Spleen (tissue), 7 donors: ENCODE data around the gene KIF3A.

Experiments used
- POLR2A ChIP-seq, 3 donors: fragments of 450-650 bp; IDR thresholded peaks; one replicate each; pipeline ENCODE4 v1.5.1; 2017; ENCODE audit warnings: antibody characterized with exemption in 3 of 3, mild to moderate bottlenecking in 1 of 3
- POLR2AphosphoS5 ChIP-seq, 3 donors: sonication (generic); formaldehyde crosslinking; IDR thresholded peaks; one replicate each; pipeline ENCODE4 v1.5.1; 2017; ENCODE audit warnings: antibody characterized with exemption in 3 of 3
- TF ChIP-seq, protein P1 (sequence below), 11 experiments: fragments of 200-600 bp in 7 of 11; fragments of 450-650 bp in 4 of 11; sonication (generic) in 4 of 11; IDR thresholded peaks in 8 of 11; conservative IDR thresholded peaks in 3 of 11; 1 replicate in 7 of 11; 2 replicates in 4 of 11; pipeline versions ENCODE4 v1.4.0 to v1.8.0; 2016 to 2021; ENCODE audit warnings: antibody characterized with exemption in 11 of 11, inconsistent platforms in 4 of 11, mild to moderate bottlenecking in 1 of 11
- donor health status: DM: no; HTN: no; CAD: no; lungs with moderate emphysema.
- donor health status: DM: no; HTN: no; CAD: no.
- donor health status: DM: no; HTN: no; CAD: no.

DNA sequence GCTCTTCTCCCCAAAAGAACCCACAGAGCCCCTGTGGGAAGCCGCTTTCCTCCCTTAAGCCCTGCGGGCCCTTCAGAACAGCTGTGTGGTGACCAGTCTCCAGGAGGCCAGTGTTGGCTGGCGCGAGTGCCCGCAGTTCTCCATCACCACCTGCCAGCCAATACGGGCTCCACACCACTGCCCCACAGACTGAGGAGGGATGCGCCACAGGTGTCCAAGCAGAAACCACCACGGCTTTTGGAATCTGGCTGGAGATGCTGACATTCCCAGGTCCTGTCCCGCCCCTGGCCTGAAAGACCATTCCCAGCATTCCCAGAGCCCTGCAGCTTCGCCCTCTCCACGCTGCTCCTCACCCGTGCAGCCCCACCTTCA lies 22.7 kb upstream of the KIF3A start:
- TF ChIP-seq, protein P1, sequence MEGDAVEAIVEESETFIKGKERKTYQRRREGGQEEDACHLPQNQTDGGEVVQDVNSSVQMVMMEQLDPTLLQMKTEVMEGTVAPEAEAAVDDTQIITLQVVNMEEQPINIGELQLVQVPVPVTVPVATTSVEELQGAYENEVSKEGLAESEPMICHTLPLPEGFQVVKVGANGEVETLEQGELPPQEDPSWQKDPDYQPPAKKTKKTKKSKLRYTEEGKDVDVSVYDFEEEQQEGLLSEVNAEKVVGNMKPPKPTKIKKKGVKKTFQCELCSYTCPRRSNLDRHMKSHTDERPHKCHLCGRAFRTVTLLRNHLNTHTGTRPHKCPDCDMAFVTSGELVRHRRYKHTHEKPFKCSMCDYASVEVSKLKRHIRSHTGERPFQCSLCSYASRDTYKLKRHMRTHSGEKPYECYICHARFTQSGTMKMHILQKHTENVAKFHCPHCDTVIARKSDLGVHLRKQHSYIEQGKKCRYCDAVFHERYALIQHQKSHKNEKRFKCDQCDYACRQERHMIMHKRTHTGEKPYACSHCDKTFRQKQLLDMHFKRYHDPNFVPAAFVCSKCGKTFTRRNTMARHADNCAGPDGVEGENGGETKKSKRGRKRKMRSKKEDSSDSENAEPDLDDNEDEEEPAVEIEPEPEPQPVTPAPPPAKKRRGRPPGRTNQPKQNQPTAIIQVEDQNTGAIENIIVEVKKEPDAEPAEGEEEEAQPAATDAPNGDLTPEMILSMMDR (IDR thresholded peaks at IDR 0.05 in 8 of 11, conservative IDR thresholded peaks at IDR 0.05 in 3 of 11), result no peak
- no peak for TF ChIP-seq POLR2A (IDR thresholded peaks at IDR 0.05)
- TF ChIP-seq POLR2AphosphoS5 (IDR thresholded peaks at IDR 0.05), result no peak
